RPMI8226 (cell line): ENCODE results near the gene B3GALNT2.
"Not testable (repeated sequence)": the region's sequence is repeated elsewhere in the genome, so short reads cannot be mapped to it uniquely, and the experiment has no call there.

ENCODE experiments used
- DNase-seq: peaks from one replicate; pipeline ENCODE4 v3.0.0-alpha.2; 2015

B3GALNT2 gene

GRCh38 chr1:235504122-235504493 is at the start of gene B3GALNT2:
B3GALNT2 (minus strand) TSS chr1:235504452; CDS start chr1:235504252, 200 bp downstream.
- DNase-seq: no peak

- no peak for DNase-seq
Observed at GRCh38 chr1:235553112-235553551, 48.9 kb upstream of the B3GALNT2 start.

GRCh38 chr1:235552146-235552716 is 48.0 kb upstream of the B3GALNT2 start:
- peak; percentile 63 for DNase-seq

GRCh38 chr1:235549351-235550139 is 45.3 kb upstream of the B3GALNT2 start:
- no peak for DNase-seq

- DNase-seq: peak; percentile 49
Observed at GRCh38 chr1:235546369-235547155, 42.3 kb upstream of the B3GALNT2 start.

GRCh38 chr1:235545292-235545930 is 41.2 kb upstream of the B3GALNT2 start:
- no peak for DNase-seq

GRCh38 chr1:235542845-235543244 is 38.6 kb upstream of the B3GALNT2 start:
- DNase-seq: not testable (repeated sequence)

GRCh38 chr1:235533476-235534168 is 29.4 kb upstream of the B3GALNT2 start:
- DNase-seq: no peak

GRCh38 chr1:235532360-235532759 is 28.1 kb upstream of the B3GALNT2 start:
- DNase-seq: no peak

- DNase-seq: no peak
Observed at GRCh38 chr1:235527196-235527814, 23.1 kb upstream of the B3GALNT2 start.

- no peak for DNase-seq
Observed at GRCh38 chr1:235525314-235525713, 21.1 kb upstream of the B3GALNT2 start.

GRCh38 chr1:235516862-235517446 is 12.7 kb upstream of the B3GALNT2 start:
- no peak for DNase-seq

- DNase-seq: no peak
Observed at GRCh38 chr1:235515844-235516512, 11.7 kb upstream of the B3GALNT2 start.

GRCh38 chr1:235513495-235514366 is 9.5 kb upstream of the B3GALNT2 start:
- peak; percentile 82 for DNase-seq

- DNase-seq: peak; percentile 30
Observed at GRCh38 chr1:235511470-235512240, 7.4 kb upstream of the B3GALNT2 start.

- no peak for DNase-seq
Observed at GRCh38 chr1:235510823-235511222, 6.6 kb upstream of the B3GALNT2 start.

GRCh38 chr1:235507623-235508022 is 3.4 kb upstream of the B3GALNT2 start:
- no peak for DNase-seq

- DNase-seq: peak; percentile 100
Observed at GRCh38 chr1:235504494-235505222, 406 bp upstream of the B3GALNT2 start.
